Measurements from ENCODE around the gene EMC8.

DNA sequence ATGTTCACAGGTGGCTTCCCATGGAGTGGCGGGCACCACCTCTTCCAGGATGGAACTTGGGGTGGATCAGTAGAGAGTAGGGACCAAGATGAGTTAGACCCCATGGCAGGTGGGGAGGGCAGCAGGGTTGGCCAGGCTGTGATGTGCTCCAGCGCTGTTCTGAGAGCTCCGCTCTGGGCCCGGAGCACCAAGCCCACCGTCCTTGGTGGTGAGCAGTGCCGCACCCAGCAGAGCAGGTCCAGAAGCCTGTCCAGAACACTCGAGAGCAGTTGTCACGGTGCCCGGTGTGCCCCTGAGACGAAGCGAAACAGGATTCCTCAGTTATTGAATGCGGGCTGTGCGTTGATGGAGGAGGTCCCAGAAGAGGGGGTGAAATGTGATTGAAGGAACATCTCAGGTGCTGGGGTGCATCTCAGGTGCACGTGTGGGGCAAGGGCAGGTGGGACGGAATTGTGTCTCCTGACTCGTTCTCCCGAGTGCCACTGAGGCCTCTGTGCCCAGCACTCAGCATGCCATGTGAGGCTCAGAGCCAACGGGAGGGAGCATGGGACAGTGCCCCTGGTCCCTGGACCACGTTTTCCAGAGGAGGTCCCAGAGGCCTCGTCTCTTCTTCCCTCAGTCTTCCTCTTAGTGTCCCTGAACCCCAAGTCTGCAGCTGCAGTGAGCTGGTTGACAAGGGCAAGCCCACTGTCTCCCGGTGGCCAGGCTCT is 39.7 kb upstream of the EMC8 start:
- TF ChIP-seq RFX5 (IDR thresholded peaks at IDR 0.05; ENCODE audit: low read depth, low read length): no peak
- TF ChIP-seq EZH2 (IDR thresholded peaks at IDR 0.05; ENCODE audit: borderline replicate concordance, control insufficient read depth, low read depth, low read length): no peak

Measured in GM12878 (cell line).